GM21717 (cell line): ENCODE results near the gene DEPDC4.
A peak's percentile ranks its signal among the peaks of the same experiment; 100 is the strongest.

Source experiments
- ATAC-seq: cut with Tn5 transposase; IDR thresholded peaks from one replicate; pipeline ENCODE4 v1.9.1; 2021; ENCODE audit warnings: mild to moderate bottlenecking, moderate library complexity; ENCODE audit not compliant: unreplicated experiment

DEPDC4 gene

GRCh38 chr12:100215209-100215608 is 51.7 kb downstream of the DEPDC4 start:
- ATAC-seq: no peak

GRCh38 chr12:100214518-100214917 is 52.4 kb downstream of the DEPDC4 start:
- no peak for ATAC-seq

- ATAC-seq: no peak
Observed at GRCh38 chr12:100213016-100213891, 53.6 kb downstream of the DEPDC4 start.

GRCh38 chr12:100211698-100212097 is 55.2 kb downstream of the DEPDC4 start:
- no peak for ATAC-seq

GRCh38 chr12:100208834-100209233 is 58.0 kb downstream of the DEPDC4 start:
- no peak for ATAC-seq

GRCh38 chr12:100207311-100207710 is 59.6 kb downstream of the DEPDC4 start:
- ATAC-seq: no peak

GRCh38 chr12:100201604-100202423 is 65.1 kb downstream of the DEPDC4 start:
- no peak for ATAC-seq

GRCh38 chr12:100200463-100201181 is 66.3 kb downstream of the DEPDC4 start, which contains the start of gene ACTR6:
ACTR6 (plus strand) TSS chr12:100200815; CDS start chr12:100200852, 37 bp downstream.
- peak; percentile 91 for ATAC-seq

GRCh38 chr12:100199347-100200149 is 67.3 kb downstream of the DEPDC4 start:
- peak; percentile 77 for ATAC-seq

GRCh38 chr12:100199023-100199346 is 67.9 kb downstream of the DEPDC4 start:
- ATAC-seq: no peak

- no peak for ATAC-seq
Observed at GRCh38 chr12:100197486-100197885, 69.4 kb downstream of the DEPDC4 start.

GRCh38 chr12:100193085-100193484 is 73.8 kb downstream of the DEPDC4 start:
- ATAC-seq: no peak
